Activated CD8-positive, alpha-beta memory T cell treated with anti-CD3 and anti-CD28 coated beads, Interleukin-2, amount 50 U/mL, for 48 hours (primary cell): Measurements from ENCODE around the gene DUSP28.

Experiments
- DNase-seq: peaks from one replicate; pipeline ENCODE4 v3.0.0-alpha.2; 2020

The DUSP28 gene

GRCh38 chr2:240560084-240560479 lies at the start of gene DUSP28:
Gene DUSP28, plus strand, starts transcription at chr2:240560357. Its CDS starts 328 bp downstream, at chr2:240560685.
- DNase-seq = peak; percentile 96

- DNase-seq = no peak
Measured at GRCh38 chr2:240510513-240511210, 49.5 kb upstream of the DUSP28 start.

GRCh38 chr2:240511351-240512108 lies 48.6 kb upstream of the DUSP28 start:
- DNase-seq = peak; percentile 39

- DNase-seq = peak; percentile 32
Measured at GRCh38 chr2:240512109-240512485, 48.1 kb upstream of the DUSP28 start.

GRCh38 chr2:240512666-240513535 lies 47.3 kb upstream of the DUSP28 start:
- DNase-seq = peak; percentile 44

GRCh38 chr2:240513549-240514287 lies 46.4 kb upstream of the DUSP28 start:
- DNase-seq = peak; percentile 90

GRCh38 chr2:240514631-240515030 lies 45.5 kb upstream of the DUSP28 start:
- DNase-seq = peak; percentile 46

GRCh38 chr2:240517342-240517741 lies 42.8 kb upstream of the DUSP28 start:
- no peak for DNase-seq

GRCh38 chr2:240518981-240519380 lies 41.2 kb upstream of the DUSP28 start:
- DNase-seq = peak; percentile 22

GRCh38 chr2:240519396-240520129 lies 40.6 kb upstream of the DUSP28 start:
- peak; percentile 20 for DNase-seq

GRCh38 chr2:240520130-240520973 lies 39.8 kb upstream of the DUSP28 start:
- peak; percentile 52 for DNase-seq

GRCh38 chr2:240520974-240521350 lies 39.2 kb upstream of the DUSP28 start:
- peak; percentile 42 for DNase-seq

- peak; percentile 34 for DNase-seq
Measured at GRCh38 chr2:240521885-240522284, 38.3 kb upstream of the DUSP28 start.

- peak; percentile 20 for DNase-seq
Measured at GRCh38 chr2:240522406-240522805, 37.8 kb upstream of the DUSP28 start.

- DNase-seq = peak; percentile 40
Measured at GRCh38 chr2:240523451-240524281, 36.5 kb upstream of the DUSP28 start.

GRCh38 chr2:240524963-240525718 lies 35.0 kb upstream of the DUSP28 start:
- peak; percentile 37 for DNase-seq

- peak; percentile 8 for DNase-seq
Measured at GRCh38 chr2:240525802-240526201, 34.4 kb upstream of the DUSP28 start.

GRCh38 chr2:240526521-240526920 lies 33.6 kb upstream of the DUSP28 start:
- peak; percentile 17 for DNase-seq

GRCh38 chr2:240527153-240527750 lies 32.9 kb upstream of the DUSP28 start:
- DNase-seq = no peak
